Measurements from ENCODE around the gene AANAT.

Gene AANAT

GRCh38 chr17:76469076-76469990 is 1.9 kb downstream of the AANAT start:
- no peak for TF ChIP-seq CTCF (IDR thresholded peaks at IDR 0.05; ENCODE audit: borderline replicate concordance, insufficient read depth, low read depth, low read length)
- no peak overlapping the region for H3K4me3 ChIP-seq (ENCODE audit: low read depth, low read length)

- no peak for TF ChIP-seq CTCF (IDR thresholded peaks at IDR 0.05; ENCODE audit: borderline replicate concordance, insufficient read depth, low read depth, low read length)
These were observed 2.8 kb downstream of the AANAT start for GRCh38 chr17:76469991-76470739.

GRCh38 chr17:76471498-76472257 is 4.3 kb downstream of the AANAT start:
- TF ChIP-seq CTCF (IDR thresholded peaks at IDR 0.05; ENCODE audit: borderline replicate concordance, insufficient read depth, low read depth, low read length), result no peak
- no peak overlapping the region for H3K4me3 ChIP-seq (ENCODE audit: low read depth, low read length)

More at GRCh38 chr17:76469991-76470739, 2.8 kb downstream of the AANAT start:
- H3K4me3 ChIP-seq (ENCODE audit: low read depth, low read length), result no peak overlapping the region

- H3K4me3 ChIP-seq (ENCODE audit: low read depth, low read length), result no peak overlapping the region
- no peak for TF ChIP-seq CTCF (IDR thresholded peaks at IDR 0.05; ENCODE audit: borderline replicate concordance, insufficient read depth, low read depth, low read length)
These were observed 4.8 kb downstream of the AANAT start for GRCh38 chr17:76472258-76472645.

- TF ChIP-seq CTCF (IDR thresholded peaks at IDR 0.05; ENCODE audit: borderline replicate concordance, insufficient read depth, low read depth, low read length), result no peak
- no peak overlapping the region for H3K4me3 ChIP-seq (ENCODE audit: low read depth, low read length)
These were observed 5.3 kb downstream of the AANAT start for GRCh38 chr17:76472726-76473125.

- TF ChIP-seq CTCF (IDR thresholded peaks at IDR 0.05; ENCODE audit: borderline replicate concordance, insufficient read depth, low read depth, low read length), result peak; percentile 59
- H3K4me3 ChIP-seq (ENCODE audit: low read depth, low read length), result no peak overlapping the region
These were observed 6.2 kb downstream of the AANAT start for GRCh38 chr17:76473541-76473985.
